Activated CD4-positive, alpha-beta memory T cell treated with anti-CD3 and anti-CD28 coated beads for 36 hours (primary cell): ENCODE data around the gene MAFF. TPM values are rescaled to one million over a fixed set of nuclear protein-coding genes. Genes with fewer than 3 reads are reported as not detected.
"Not testable (repeated sequence)": the region's sequence is repeated elsewhere in the genome, so short reads cannot be mapped to it uniquely, and the experiment has no call there.

ENCODE experiments used
- CTCF ChIA-PET: fragments of 350-600 bp; sonication (Branson Sonifier 250); formaldehyde crosslinking; loops from one replicate; lab custom pipeline; 2021; ENCODE audit warnings: antibody characterized with exemption, inconsistent platforms; lab: Charles Lee
- POLR2A ChIA-PET: fragments of 350-600 bp; sonication (Branson Sonifier 250); formaldehyde crosslinking; loops from one replicate; lab custom pipeline; 2021; ENCODE audit warnings: antibody characterized with exemption; lab: Charles Lee
- DNase-seq: peaks from one replicate; pipeline ENCODE4 v3.0.0-alpha.2; 2020
- H3K27ac Mint-ChIP-seq: one replicate; pipeline ENCODE4 v1.8.0; 2021; ENCODE audit warnings: mixed read lengths
- H3K27me3 Mint-ChIP-seq: one replicate; pipeline ENCODE4 v1.8.0; 2021; ENCODE audit warnings: mixed read lengths
- H3K36me3 Mint-ChIP-seq: one replicate; pipeline ENCODE4 v1.8.0; 2021; ENCODE audit warnings: mixed read lengths
- H3K4me1 Mint-ChIP-seq: one replicate; pipeline ENCODE4 v1.8.0; 2021; ENCODE audit warnings: low read depth, mixed read lengths
- H3K4me3 Mint-ChIP-seq: one replicate; pipeline ENCODE4 v1.8.0; 2021; ENCODE audit warnings: mild to moderate bottlenecking, mixed read lengths
- H3K9me3 Mint-ChIP-seq: one replicate; pipeline ENCODE4 v1.8.0; 2021; ENCODE audit warnings: mixed read lengths
- intact Hi-C: fragments of 100-400 bp; cut with micrococcal nuclease; formaldehyde crosslinking; loops from one replicate; pipeline ENCODE4 v1.15.1; 2023
- total RNA-seq, 2 experiments: library from RNA; stranded (reverse); gene quantifications; one replicate each; pipeline ENCODE4 v1.2.3, GENCODE V29; 2021

MAFF gene
- total RNA-seq, 2 experiments from 2014 or later = 15.5 to 15.9 TPM

- no peaks in the 10 kb centered on the region for H3K27me3 Mint-ChIP-seq
- no peak overlapping the region for H3K27ac Mint-ChIP-seq
- H3K4me1 Mint-ChIP-seq = peaks cover 3% of the 10 kb centered on the region
- peaks cover 18% of the 10 kb centered on the region for H3K36me3 Mint-ChIP-seq
- CTCF ChIA-PET = interaction anchor here (0.6 to 3.1 kb wide), 10 partner anchors 12 to 665 kb away, joined by 3 to 37 read pairs (median 7); partner anchors contain the start of gene PICK1
- intact Hi-C loops = loop anchor here (1.0 to 2.0 kb wide), 2 partner anchors 117 to 130 kb away; no protein-coding TSS in a partner anchor
- POLR2A ChIA-PET = interaction anchor here (0.5 kb wide), 1 partner anchor 424 kb away, joined by 3 read pairs; no protein-coding TSS in a partner anchor
- no peaks in the 10 kb centered on the region for H3K9me3 Mint-ChIP-seq
- DNase-seq = no peak
- H3K4me3 Mint-ChIP-seq = no peak overlapping the region
Measured at GRCh38 chr22:38230916-38231315, 29.1 kb downstream of the MAFF start.

GRCh38 chr22:38232196-38232595 is 30.4 kb downstream of the MAFF start:
- intact Hi-C loops = no loop called here
- CTCF ChIA-PET = no interaction called here
- peaks cover 20% of the 10 kb centered on the region for H3K36me3 Mint-ChIP-seq
- POLR2A ChIA-PET = no interaction called here
- no peak overlapping the region for H3K4me3 Mint-ChIP-seq
- DNase-seq = no peak
- no peaks in the 10 kb centered on the region for H3K27me3 Mint-ChIP-seq
- H3K9me3 Mint-ChIP-seq = no peaks in the 10 kb centered on the region
- no peak overlapping the region for H3K27ac Mint-ChIP-seq
- peaks cover 3% of the 10 kb centered on the region for H3K4me1 Mint-ChIP-seq

- Mint-ChIP-seq H3K4me1 (peaks cover 3% of the 10 kb centered on the region), H3K9me3 (no peaks in the 10 kb centered on the region)
- POLR2A ChIA-PET = no interaction called here
Measured at GRCh38 chr22:38233427-38233826, 31.6 kb downstream of the MAFF start.

GRCh38 chr22:38233856-38234255 is 32.1 kb downstream of the MAFF start:
- POLR2A ChIA-PET, H3K27me3 Mint-ChIP-seq, H3K4me1 Mint-ChIP-seq, intact Hi-C loops, DNase-seq, H3K27ac Mint-ChIP-seq, H3K9me3 Mint-ChIP-seq, H3K4me3 Mint-ChIP-seq: not testable (repeated sequence)
- peaks cover 20% of the 10 kb centered on the region for H3K36me3 Mint-ChIP-seq
- CTCF ChIA-PET = interaction anchor here (1.3 kb wide), 1 partner anchor 119 kb away, joined by 4 read pairs; no protein-coding TSS in a partner anchor

More at GRCh38 chr22:38233427-38233826, 31.6 kb downstream of the MAFF start:
- intact Hi-C loops = no loop called here
- DNase-seq = no peak
- no peaks in the 10 kb centered on the region for H3K27me3 Mint-ChIP-seq
- CTCF ChIA-PET = no interaction called here
- H3K27ac Mint-ChIP-seq = no peak overlapping the region
- H3K36me3 Mint-ChIP-seq = peaks cover 20% of the 10 kb centered on the region
- no peak overlapping the region for H3K4me3 Mint-ChIP-seq

- Mint-ChIP-seq H3K4me1 (no peaks in the 10 kb centered on the region), H3K27me3 (no peaks in the 10 kb centered on the region), H3K27ac (no peak overlapping the region), H3K4me3 (no peak overlapping the region), H3K36me3 (peaks cover 20% of the 10 kb centered on the region), H3K9me3 (no peaks in the 10 kb centered on the region)
- ChIA-PET POLR2A (no interaction called here), CTCF (interaction anchor here (1.3 kb wide), 1 partner anchor 121 kb away, joined by 4 read pairs; no protein-coding TSS in a partner anchor)
- intact Hi-C loops = no loop called here
- DNase-seq = no peak
Measured at GRCh38 chr22:38235240-38235850, 33.6 kb downstream of the MAFF start.

- intact Hi-C loops = no loop called here
- DNase-seq = no peak
- H3K4me1 Mint-ChIP-seq = no peaks in the 10 kb centered on the region
- H3K27me3 Mint-ChIP-seq = no peaks in the 10 kb centered on the region
- H3K27ac Mint-ChIP-seq = no peak overlapping the region
- no peaks in the 10 kb centered on the region for H3K9me3 Mint-ChIP-seq
- H3K4me3 Mint-ChIP-seq = no peak overlapping the region
- ChIA-PET POLR2A (no interaction called here), CTCF (no interaction called here)
- peaks cover 10% of the 10 kb centered on the region for H3K36me3 Mint-ChIP-seq
Measured at GRCh38 chr22:38236786-38237185, 35.0 kb downstream of the MAFF start.

GRCh38 chr22:38238519-38239071 is 36.8 kb downstream of the MAFF start:
- Mint-ChIP-seq H3K9me3 (no peaks in the 10 kb centered on the region), H3K27ac (no peak overlapping the region), H3K4me1 (no peaks in the 10 kb centered on the region), H3K4me3 (no peak overlapping the region), H3K36me3 (peaks cover 6% of the 10 kb centered on the region), H3K27me3 (no peaks in the 10 kb centered on the region)
- DNase-seq = no peak
- POLR2A ChIA-PET = interaction anchor here (1.0 kb wide), 1 partner anchor 160 kb away, joined by 3 read pairs; no protein-coding TSS in a partner anchor
- CTCF ChIA-PET = interaction anchor here (0.5 kb wide), 1 partner anchor 139 kb away, joined by 3 read pairs; no protein-coding TSS in a partner anchor
- intact Hi-C loops = no loop called here

GRCh38 chr22:38239101-38239761 is 37.4 kb downstream of the MAFF start:
- Mint-ChIP-seq H3K27me3 (no peaks in the 10 kb centered on the region), H3K27ac (no peak overlapping the region), H3K4me3 (no peak overlapping the region), H3K4me1 (no peaks in the 10 kb centered on the region), H3K9me3 (no peaks in the 10 kb centered on the region), H3K36me3 (peaks cover 6% of the 10 kb centered on the region)
- DNase-seq = no peak
- intact Hi-C loops = no loop called here
- ChIA-PET CTCF (interaction anchor here (0.5 kb wide), 1 partner anchor 139 kb away, joined by 3 read pairs; no protein-coding TSS in a partner anchor), POLR2A (interaction anchor here (1.0 kb wide), 1 partner anchor 160 kb away, joined by 3 read pairs; no protein-coding TSS in a partner anchor)

GRCh38 chr22:38240734-38241252 is 39.0 kb downstream of the MAFF start:
- no peak overlapping the region for H3K4me3 Mint-ChIP-seq
- H3K4me1 Mint-ChIP-seq = no peaks in the 10 kb centered on the region

GRCh38 chr22:38243007-38243765 is 41.4 kb downstream of the MAFF start:
- Mint-ChIP-seq H3K4me1 (no peaks in the 10 kb centered on the region), H3K36me3 (peaks cover 9% of the 10 kb centered on the region), H3K4me3 (no peak overlapping the region), H3K9me3 (no peaks in the 10 kb centered on the region), H3K27me3 (no peaks in the 10 kb centered on the region), H3K27ac (no peak overlapping the region)
- DNase-seq = no peak
- intact Hi-C loops = no loop called here
- POLR2A ChIA-PET = no interaction called here
- CTCF ChIA-PET = interaction anchor here (1.5 kb wide), 1 partner anchor 191 kb away, joined by 3 read pairs; no protein-coding TSS in a partner anchor

More at GRCh38 chr22:38240734-38241252, 39.0 kb downstream of the MAFF start:
- intact Hi-C loops = no loop called here
- peaks cover 3% of the 10 kb centered on the region for H3K36me3 Mint-ChIP-seq
- H3K9me3 Mint-ChIP-seq = no peaks in the 10 kb centered on the region
- ChIA-PET CTCF (no interaction called here), POLR2A (interaction anchor here (0.8 kb wide), 1 partner anchor 8 kb away, joined by 3 read pairs; no protein-coding TSS in a partner anchor)
- no peaks in the 10 kb centered on the region for H3K27me3 Mint-ChIP-seq
- no peak for DNase-seq
- no peak overlapping the region for H3K27ac Mint-ChIP-seq

- Mint-ChIP-seq H3K4me3 (no peak overlapping the region), H3K27ac (no peak overlapping the region), H3K27me3 (no peaks in the 10 kb centered on the region), H3K9me3 (no peaks in the 10 kb centered on the region), H3K36me3 (peaks cover 9% of the 10 kb centered on the region), H3K4me1 (no peaks in the 10 kb centered on the region)
- CTCF ChIA-PET = no interaction called here
- DNase-seq = no peak
- intact Hi-C loops = no loop called here
- POLR2A ChIA-PET = no interaction called here
Measured at GRCh38 chr22:38244106-38244505, 42.3 kb downstream of the MAFF start.
